Duodenal mucosa (tissue), 2 donors: Measurements from ENCODE around the gene CAPN9.
A peak's percentile ranks its signal among the peaks of the same experiment; 100 is the strongest.

ENCODE experiments used
- H3K27ac ChIP-seq: one replicate; pipeline ENCODE4 v1.7.0; 2013; ENCODE audit warnings: low read depth, low read length
- H3K27me3 ChIP-seq, 2 donors: one replicate each; pipeline ENCODE4 v1.7.0; 2013; ENCODE audit warnings: low read length in 2 of 2, control low read depth in 1 of 2; ENCODE audit not compliant: insufficient read depth in 2 of 2, control insufficient read depth in 1 of 2
- H3K36me3 ChIP-seq, 2 donors: one replicate each; pipeline ENCODE4 v1.7.0; 2013; ENCODE audit warnings: low read length in 2 of 2, control low read depth in 1 of 2; ENCODE audit not compliant: insufficient read depth in 2 of 2, control insufficient read depth in 1 of 2
- H3K4me1 ChIP-seq, 2 donors: one replicate each; pipeline ENCODE4 v1.7.0; 2013; ENCODE audit warnings: low read length in 2 of 2, control low read depth in 1 of 2; ENCODE audit not compliant: insufficient read depth in 2 of 2, control insufficient read depth in 1 of 2
- H3K4me3 ChIP-seq, 2 donors: one replicate each; pipeline ENCODE4 v1.7.0; 2013; ENCODE audit warnings: low read length in 2 of 2, low read depth in 1 of 2
- H3K9ac ChIP-seq, 2 donors: one replicate each; pipeline ENCODE4 v1.7.0; 2013; ENCODE audit warnings: low read length in 2 of 2, low read depth in 1 of 2
- H3K9me3 ChIP-seq, 2 donors: one replicate each; pipeline ENCODE4 v1.7.0; 2013; ENCODE audit warnings: low read length in 2 of 2, control low read depth in 1 of 2; ENCODE audit not compliant: control insufficient read depth in 1 of 2

Gene CAPN9

GRCh38 chr1:230821346-230821745 lies 74.2 kb downstream of the CAPN9 start:
- Histone ChIP-seq H3K4me3 (no peak overlapping the region), H3K27me3 (no peaks in the 10 kb centered on the region), H3K9me3 (no peaks in the 10 kb centered on the region), H3K9ac (no peak overlapping the region), H3K4me1 (peaks cover 28 to 32% of the 10 kb centered on the region in 2 donors), H3K36me3 (no peaks in the 10 kb centered on the region), H3K27ac (no peak overlapping the region)

DNA sequence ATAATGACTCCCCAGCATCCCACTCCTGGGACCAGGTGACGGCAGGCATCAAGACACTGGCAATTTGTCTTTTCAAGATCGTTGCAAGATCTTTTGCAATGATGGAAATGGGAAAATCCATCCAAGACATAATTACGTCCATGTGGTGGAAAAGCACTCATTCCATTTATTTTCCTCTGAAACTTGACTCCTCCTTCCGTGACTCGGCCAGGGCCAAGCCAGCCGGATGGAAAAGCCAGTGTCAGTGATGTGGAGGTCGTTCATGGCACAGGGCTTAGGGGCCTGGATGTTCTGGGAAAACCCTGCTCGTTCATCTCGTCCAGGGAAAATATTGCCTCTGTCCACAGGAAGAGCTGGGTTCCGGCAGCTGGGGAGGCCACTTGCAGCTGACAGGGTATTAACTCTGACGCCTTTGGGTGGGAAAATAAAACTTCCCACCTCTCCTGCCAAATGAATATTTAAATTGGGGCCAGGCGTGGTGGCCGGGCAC lies 74.9 kb downstream of the CAPN9 start:
- Histone ChIP-seq H3K27ac (no peak overlapping the region), H3K9ac (no peak overlapping the region), H3K36me3 (no peaks in the 10 kb centered on the region), H3K4me1 (peaks cover 29 to 38% of the 10 kb centered on the region in 2 donors), H3K4me3 (no peak overlapping the region), H3K27me3 (no peaks in the 10 kb centered on the region), H3K9me3 (no peaks in the 10 kb centered on the region)

DNA sequence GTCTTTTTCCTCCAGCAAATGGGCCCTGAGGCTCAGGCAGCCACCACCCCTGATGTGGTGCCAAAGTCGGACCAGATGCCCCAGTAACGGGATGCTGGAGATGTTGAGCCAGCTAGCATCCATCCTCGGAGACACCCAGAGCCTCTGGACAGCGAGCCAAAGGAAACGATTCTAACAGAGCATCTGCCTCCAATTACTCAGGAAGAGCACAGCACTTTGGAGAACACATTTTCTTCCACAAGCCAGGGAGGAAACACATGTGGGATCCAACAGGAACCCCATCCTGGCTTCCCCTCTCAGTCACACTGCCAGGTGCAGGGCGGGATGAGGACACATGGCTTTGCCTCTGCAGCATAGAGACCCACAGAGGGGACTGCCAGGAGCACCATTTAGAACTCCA lies 76.2 kb downstream of the CAPN9 start:
- Histone ChIP-seq H3K27me3 (no peaks in the 10 kb centered on the region), H3K27ac (no peak overlapping the region), H3K9me3 (no peaks in the 10 kb centered on the region), H3K9ac (no peak overlapping the region), H3K36me3 (no peaks in the 10 kb centered on the region), H3K4me1 (peaks cover 29 to 42% of the 10 kb centered on the region in 2 donors), H3K4me3 (no peak overlapping the region)

GRCh38 chr1:230823931-230824381 lies 76.8 kb downstream of the CAPN9 start:
- H3K9ac ChIP-seq = no peak overlapping the region

GRCh38 chr1:230824551-230824918 lies 77.3 kb downstream of the CAPN9 start:
- H3K4me3 ChIP-seq = no peak overlapping the region
- H3K27me3 ChIP-seq = no peaks in the 10 kb centered on the region
- H3K9me3 ChIP-seq = no peaks in the 10 kb centered on the region
- peaks cover 29 to 42% of the 10 kb centered on the region in 2 donors for H3K4me1 ChIP-seq
- no peak overlapping the region for H3K27ac ChIP-seq
- no peak overlapping the region for H3K9ac ChIP-seq
- no peaks in the 10 kb centered on the region for H3K36me3 ChIP-seq

More at GRCh38 chr1:230823931-230824381, 76.8 kb downstream of the CAPN9 start:
- Histone ChIP-seq H3K27ac (no peak overlapping the region), H3K27me3 (no peaks in the 10 kb centered on the region), H3K4me1 (peaks cover 29 to 42% of the 10 kb centered on the region in 2 donors), H3K4me3 (no peak overlapping the region), H3K9me3 (no peaks in the 10 kb centered on the region), H3K36me3 (no peaks in the 10 kb centered on the region)

- Histone ChIP-seq H3K9ac (no peak overlapping the region), H3K27me3 (no peaks in the 10 kb centered on the region), H3K4me1 (peaks cover 29 to 42% of the 10 kb centered on the region in 2 donors), H3K9me3 (no peaks in the 10 kb centered on the region), H3K4me3 (peak overlapping the region in 1 of 2 donors; percentile 12), H3K36me3 (no peaks in the 10 kb centered on the region), H3K27ac (peak overlapping the region; percentile 44)
Measured at GRCh38 chr1:230824919-230825721, 77.9 kb downstream of the CAPN9 start.

DNA sequence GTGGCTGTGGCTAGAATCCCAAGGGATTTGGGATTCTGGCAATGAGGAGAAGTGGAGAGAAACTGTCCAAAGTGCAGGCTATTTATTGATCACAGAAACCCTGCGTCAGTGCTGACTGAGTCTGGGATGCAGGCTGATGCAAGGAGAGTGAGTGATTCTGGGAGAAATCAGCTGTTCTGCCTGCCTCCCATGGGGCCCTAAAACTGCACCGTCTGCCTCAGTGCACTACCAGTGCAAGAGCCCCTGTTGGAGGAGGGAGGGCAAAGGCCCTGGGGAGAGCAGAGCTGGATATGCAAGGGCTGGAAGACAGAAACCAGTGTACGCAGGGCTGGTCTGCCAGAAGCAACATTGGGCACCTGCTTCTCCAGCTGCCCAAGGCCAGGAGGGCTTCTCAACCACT lies 78.6 kb downstream of the CAPN9 start:
- H3K27ac ChIP-seq = no peak overlapping the region
- H3K36me3 ChIP-seq = no peaks in the 10 kb centered on the region
- peaks cover 29 to 42% of the 10 kb centered on the region in 2 donors for H3K4me1 ChIP-seq
- no peaks in the 10 kb centered on the region for H3K9me3 ChIP-seq
- no peak overlapping the region for H3K4me3 ChIP-seq
- no peak overlapping the region for H3K9ac ChIP-seq
- no peaks in the 10 kb centered on the region for H3K27me3 ChIP-seq

DNA sequence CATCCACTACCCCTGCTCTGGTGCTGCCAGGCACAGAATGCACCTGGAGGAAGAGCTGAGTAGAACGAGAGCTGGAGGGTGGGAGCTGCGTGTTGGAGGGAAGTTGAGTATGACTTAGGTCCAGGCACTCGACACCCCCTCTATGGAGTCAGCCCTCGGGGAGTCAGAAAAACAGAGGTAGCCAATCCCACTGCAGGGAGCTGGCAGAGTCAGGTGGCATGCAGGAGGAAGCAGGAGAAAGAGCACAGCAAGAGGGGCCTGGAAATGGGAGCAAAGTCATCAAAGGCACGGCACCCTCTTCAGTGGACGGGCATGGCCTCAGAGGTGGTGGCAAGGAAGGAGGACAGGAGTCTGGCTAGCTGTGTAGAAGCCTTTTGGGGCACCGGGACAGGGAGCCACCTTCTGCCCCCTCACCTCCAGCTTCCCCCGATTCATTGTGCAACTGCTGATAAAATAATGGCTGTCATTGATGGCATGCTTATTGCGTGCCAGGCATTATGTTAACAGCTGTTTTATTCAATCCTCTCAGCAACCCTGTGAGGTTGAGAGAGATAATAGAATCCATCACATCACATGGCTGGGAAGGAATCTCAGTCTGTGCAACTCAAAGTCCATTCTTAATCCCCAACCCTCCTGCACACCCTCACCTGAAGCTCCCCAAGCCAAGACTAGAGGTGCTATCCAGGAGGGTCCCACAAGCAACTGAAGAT lies 79.1 kb downstream of the CAPN9 start:
- H3K27me3 ChIP-seq = no peaks in the 10 kb centered on the region
- H3K4me1 ChIP-seq = peaks cover 29 to 42% of the 10 kb centered on the region in 2 donors
- no peak overlapping the region for H3K9ac ChIP-seq
- H3K36me3 ChIP-seq = no peaks in the 10 kb centered on the region
- H3K27ac ChIP-seq = no peak overlapping the region
- no peaks in the 10 kb centered on the region for H3K9me3 ChIP-seq
- no peak overlapping the region for H3K4me3 ChIP-seq

- Histone ChIP-seq H3K27me3 (no peaks in the 10 kb centered on the region), H3K4me1 (peaks cover 29 to 46% of the 10 kb centered on the region in 2 donors), H3K36me3 (no peaks in the 10 kb centered on the region), H3K9ac (no peak overlapping the region), H3K27ac (no peak overlapping the region), H3K4me3 (no peak overlapping the region), H3K9me3 (no peaks in the 10 kb centered on the region)
Measured at GRCh38 chr1:230827081-230827681, 80.0 kb downstream of the CAPN9 start.

- Histone ChIP-seq H3K9me3 (no peaks in the 10 kb centered on the region), H3K27ac (no peak overlapping the region), H3K4me3 (no peak overlapping the region), H3K9ac (no peak overlapping the region), H3K4me1 (peaks cover 29 to 46% of the 10 kb centered on the region in 2 donors), H3K27me3 (no peaks in the 10 kb centered on the region), H3K36me3 (no peaks in the 10 kb centered on the region)
Measured at GRCh38 chr1:230827801-230828200, 80.6 kb downstream of the CAPN9 start.
